Central memory CD4-positive, alpha-beta T cell (primary cell): ENCODE results near the gene DLL1.

ENCODE experiments used
- DNase-seq: peaks from one replicate; pipeline ENCODE4 v3.0.0; 2022

The DLL1 gene

DNA sequence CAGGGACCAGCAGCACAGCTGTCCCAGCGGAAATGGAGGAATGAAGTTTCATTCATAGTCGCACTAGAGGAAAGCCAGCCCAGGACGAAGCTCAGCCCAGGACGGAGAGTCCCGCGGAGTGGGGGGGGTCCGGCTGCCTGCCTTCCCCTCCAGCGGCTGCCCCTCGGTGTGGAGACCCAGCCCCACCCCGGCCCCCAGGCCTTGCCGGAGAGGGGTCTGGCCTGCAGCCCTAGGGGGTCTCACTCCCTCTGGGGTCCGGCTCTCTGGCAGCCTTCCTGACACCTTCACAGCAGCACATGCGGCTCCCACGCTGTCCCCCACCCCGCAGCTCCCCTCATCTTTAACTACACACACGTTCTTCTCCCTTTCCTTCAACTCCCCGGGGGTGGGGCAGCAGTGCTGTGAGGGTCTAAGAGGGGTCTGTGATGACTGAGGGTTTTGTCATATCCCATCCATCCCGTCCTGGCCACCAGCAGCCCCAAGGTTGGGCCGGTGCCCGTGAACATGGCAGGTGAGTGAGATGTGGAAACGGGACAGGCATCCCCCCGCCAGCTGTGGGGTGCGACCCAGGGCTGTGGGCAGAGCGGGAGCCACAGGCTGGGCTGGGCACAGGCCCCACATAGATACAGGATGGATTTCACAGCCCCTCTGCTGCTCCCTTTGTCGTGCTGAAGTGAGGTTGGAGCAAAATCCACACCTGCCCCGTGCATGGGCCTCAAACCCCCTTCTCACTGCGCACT, 41.8 kb downstream of the DLL1 start:
- no peak for DNase-seq

DNA sequence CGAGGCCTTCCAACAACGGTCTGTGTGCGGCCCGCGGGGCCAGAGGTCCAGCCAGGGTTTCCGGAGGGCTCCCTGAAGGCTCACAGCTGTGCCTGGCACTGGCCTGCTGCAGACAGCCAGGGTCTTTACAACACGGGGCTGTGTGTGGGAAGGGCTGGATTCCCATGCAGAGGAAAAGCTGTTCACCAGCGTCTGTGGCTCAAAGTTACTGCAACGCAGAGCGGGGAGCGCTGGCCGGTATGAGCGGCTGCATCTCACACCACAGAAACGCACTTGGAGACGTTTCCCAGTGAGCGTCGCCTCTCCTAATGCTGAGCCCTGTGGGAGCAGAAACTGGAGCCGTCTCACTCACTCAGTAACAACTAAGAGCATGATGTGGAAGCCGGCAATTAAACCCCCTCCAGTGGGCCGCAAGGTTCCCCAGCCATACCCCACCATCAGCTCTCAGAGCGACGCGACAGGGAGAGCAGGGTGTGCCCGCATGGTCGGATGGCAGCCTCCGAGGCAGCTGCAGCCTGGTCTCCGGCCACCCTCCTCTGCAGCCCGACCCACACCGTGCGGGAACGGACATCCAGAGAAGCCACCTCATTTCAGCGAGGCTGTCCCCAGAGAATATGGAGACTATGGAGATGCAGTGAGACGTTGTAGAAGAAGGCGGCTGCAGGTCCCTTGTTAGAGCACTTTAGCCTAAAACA, 42.6 kb downstream of the DLL1 start:
- no peak for DNase-seq

DNA sequence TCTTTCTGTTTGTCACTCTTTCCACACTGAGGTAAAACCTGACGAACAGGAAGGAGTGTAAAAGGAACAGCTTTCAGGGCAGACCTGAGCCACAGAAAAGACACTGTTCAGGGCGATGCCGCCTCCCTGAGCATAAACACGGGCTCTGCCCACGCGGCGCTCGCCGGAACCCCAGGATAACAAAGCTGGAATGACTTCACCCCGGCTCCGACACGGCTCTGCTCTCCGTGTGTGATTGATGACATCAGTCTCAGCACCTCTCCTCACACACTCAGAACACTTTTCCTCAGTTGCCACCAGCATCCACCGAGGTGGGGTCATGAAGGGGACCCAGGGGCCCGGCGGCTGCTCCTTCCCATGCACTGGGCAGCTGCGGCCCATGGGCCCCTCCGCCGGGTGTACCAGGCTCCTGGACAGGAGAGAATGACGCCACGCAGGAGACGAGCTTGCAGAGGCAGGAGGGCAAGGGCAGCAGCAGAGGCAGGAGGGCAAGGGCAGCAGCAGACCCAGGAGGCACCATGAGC, 43.6 kb downstream of the DLL1 start:
- no peak for DNase-seq

DNA sequence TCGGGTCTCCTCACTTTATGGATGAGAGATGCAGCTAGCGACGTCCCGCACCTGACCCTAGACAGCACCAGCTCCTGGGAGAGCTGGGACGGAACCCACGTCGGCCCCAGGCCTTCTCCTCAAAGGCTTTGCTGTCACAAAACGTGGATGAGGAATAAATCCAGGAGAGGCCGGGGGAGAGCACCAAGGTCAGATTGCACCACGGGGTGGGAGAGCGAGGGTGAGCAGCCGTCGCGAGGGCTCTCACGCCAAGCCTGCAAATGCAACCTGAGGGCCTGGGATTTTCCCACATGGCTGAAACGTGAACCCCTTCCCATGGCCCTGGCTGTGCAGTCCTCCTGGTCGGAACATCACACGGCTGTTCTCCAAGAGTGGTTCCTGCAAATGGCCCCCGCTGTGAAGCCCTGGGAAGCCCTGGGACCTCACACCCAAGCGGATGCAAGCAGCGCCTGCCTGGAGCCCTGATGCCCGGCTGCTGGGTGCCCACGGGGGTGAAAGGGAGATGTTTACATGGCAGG, 45.3 kb downstream of the DLL1 start:
- no peak for DNase-seq

GRCh38 chr6:170244721-170245474, 46.0 kb downstream of the DLL1 start:
- no peak for DNase-seq

- DNase-seq: no peak
These were observed 47.0 kb downstream of the DLL1 start for GRCh38 chr6:170243791-170244291.

DNA sequence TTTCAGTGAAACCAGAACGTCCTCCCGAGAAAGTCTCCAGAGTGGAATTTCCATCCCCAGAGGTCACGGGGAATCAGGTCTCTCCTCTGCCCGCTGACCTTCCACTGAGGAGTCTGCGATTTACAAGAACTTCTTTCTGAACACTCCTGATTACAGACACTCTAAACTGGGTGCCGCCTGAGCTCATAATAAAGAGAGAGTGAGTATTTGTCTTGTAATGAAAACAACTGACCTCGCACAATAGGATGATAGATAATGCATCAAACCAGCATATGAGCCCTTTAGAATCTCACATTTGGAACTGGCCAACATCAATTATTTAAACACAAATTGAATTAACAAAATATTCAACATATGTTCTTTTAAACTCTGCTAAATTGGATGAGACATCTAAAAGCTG, 47.5 kb downstream of the DLL1 start:
- DNase-seq: no peak

DNA sequence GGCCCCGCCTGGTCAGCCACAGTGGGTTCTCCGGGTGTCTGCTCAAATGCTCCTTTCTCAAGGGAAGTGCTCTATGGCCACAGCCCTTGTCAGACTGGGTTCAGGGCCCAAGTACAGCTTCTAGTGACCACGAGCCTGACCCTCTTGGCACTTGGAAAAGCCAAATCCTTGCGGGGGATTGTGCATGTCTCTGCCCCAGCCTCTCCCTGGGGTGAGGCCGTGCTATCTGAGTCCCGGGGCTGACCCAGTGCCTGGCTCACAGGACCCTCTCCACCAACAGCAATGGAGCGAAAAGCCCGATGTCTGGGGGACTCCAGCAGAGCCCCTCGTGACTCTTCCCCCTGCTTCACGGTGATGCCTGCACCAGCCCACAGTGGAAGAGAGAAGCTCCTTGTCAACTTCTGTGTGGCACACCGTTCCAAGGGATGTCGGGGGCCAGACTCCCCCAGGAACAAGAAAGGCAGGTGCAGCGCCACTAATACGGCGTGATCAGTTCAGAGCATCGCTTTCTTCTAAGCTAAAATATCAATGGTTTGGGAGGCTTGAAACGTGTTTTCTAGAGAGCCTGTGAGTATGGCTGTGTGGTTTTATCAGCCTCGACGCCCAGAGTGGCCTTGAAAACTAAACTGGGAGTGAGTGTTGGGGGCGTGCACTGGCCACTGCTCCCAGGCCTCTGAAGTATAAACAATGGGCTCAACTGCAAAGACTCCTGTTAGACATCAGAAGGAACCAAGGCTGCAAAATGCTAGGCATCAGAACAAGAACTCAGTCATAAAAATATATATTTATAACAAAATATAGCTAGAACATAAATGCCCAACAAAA, 51.9 kb downstream of the DLL1 start:
- no peak for DNase-seq

GRCh38 chr6:170237999-170238740, 52.7 kb downstream of the DLL1 start:
- no peak for DNase-seq

DNA sequence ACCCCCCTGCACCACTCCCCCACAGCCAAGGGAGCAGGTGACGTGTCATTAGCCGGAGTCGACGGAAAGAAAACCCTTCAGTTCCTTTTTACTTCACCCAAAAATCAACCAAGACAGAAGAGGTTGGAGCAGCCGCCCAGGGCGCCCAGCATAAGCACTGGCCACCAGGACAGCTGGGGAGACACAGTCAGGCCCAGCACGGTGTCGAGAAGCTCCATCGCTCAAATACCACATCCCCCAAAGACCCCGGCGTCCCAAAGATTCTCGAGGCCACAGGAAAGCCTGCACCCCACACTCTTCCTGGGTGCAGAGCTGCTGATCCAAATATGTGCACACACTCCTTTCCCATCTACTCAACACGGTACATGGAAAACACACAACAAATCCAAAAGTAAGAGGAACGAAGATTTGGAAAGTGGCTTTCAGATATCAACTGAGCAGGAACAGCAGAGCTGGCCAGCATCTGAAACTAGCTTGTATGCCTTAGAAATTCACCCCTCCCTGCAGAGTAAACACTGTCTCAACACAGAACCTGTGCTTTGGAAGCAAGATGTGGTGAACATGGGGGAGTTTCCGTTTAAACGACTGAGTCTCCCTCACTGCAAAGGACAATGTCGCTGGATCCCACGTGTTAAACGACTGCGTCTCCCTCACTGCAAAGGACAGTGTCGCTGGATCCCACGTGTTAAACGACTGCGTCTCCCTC, 54.6 kb downstream of the DLL1 start:
- no peak for DNase-seq

DNA sequence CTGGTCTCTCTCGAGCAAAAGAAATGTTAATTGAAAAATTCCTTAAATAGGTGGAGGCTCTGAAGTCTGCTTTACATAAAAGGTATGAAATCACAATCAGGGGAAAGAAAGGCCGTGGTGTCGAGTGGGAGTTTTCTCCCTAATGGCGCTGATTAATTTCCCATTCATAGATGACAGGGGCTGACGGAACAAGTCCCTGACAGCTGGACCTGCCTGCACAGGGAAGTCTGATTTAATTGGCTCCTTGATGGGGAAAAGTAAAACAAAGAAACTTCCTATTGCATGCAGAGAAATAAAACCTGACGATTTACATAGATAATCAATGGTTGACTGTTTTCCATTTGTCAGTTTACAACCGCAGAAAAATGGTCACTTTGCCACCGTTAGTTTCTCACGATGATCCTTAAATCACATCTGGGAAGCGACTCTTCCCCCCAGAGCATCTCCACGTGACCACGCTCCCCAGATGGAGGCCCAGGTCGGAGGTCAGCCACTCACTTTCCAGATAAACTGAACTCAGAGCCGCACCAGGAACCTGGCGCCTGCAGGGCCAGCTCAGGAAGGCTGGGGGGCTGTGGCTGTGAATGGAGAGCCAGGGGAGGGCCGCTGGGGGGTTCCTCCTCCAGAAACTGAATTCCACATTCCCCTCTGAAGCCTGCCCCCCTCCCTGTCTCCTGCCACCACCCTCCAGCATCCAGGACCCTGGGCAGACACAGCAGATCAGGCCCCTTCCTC, 55.3 kb downstream of the DLL1 start:
- no peak for DNase-seq

- DNase-seq: no peak
These were observed 56.5 kb downstream of the DLL1 start for GRCh38 chr6:170234419-170234818.

GRCh38 chr6:170233286-170234205, 57.3 kb downstream of the DLL1 start:
- no peak for DNase-seq
